Adrenal gland (tissue), 12 donors: ENCODE measurements around the gene GOLGA6C. TPM values are rescaled to one million over a fixed set of nuclear protein-coding genes. Genes with fewer than 3 reads are reported as not detected.
"Not testable (repeated sequence)": the region's sequence is repeated elsewhere in the genome, so short reads cannot be mapped to it uniquely, and the experiment has no call there.

Source experiments
- DNase-seq, 7 donors: peaks; one replicate each; pipeline ENCODE4 v3.0.0-alpha.2; 2019 to 2020
- H3K27ac ChIP-seq, 5 donors: fragments of 200-600 bp; sonication (generic) in 4 of 5; 1 replicate in 3 of 5; 2 replicates in 2 of 5; pipeline versions ENCODE4 v1.5.1 to v1.8.0; 2016 to 2020; ENCODE audit warnings: mild to moderate bottlenecking in 1 of 5
- H3K27me3 ChIP-seq: fragments of 200-600 bp; 2 replicates; pipeline ENCODE4 v1.8.0; 2021
- H3K36me3 ChIP-seq, 2 donors: fragments of 200-600 bp; replicated peaks in 1 of 2; 1 replicate in 1 of 2; 2 replicates in 1 of 2; pipeline versions ENCODE4 v1.5.1 to v1.8.0; 2018 to 2022
- H3K4me1 ChIP-seq, 2 donors: fragments of 200-600 bp; replicated peaks in 1 of 2; 1 replicate in 1 of 2; 2 replicates in 1 of 2; pipeline versions ENCODE4 v1.5.1 to v1.8.0; 2018 to 2021
- H3K4me3 ChIP-seq, 4 donors: fragments of 200-600 bp; sonication (generic) in 3 of 4; one replicate each; pipeline ENCODE4 v1.5.1; 2016 to 2018
- H3K9me3 ChIP-seq, 3 donors: fragments of 200-600 bp; sonication (generic) in 1 of 3; replicated peaks in 1 of 3; 1 replicate in 2 of 3; 2 replicates in 1 of 3; pipeline versions ENCODE4 v1.5.1 to v1.8.0; 2016 to 2021
- POLR2A ChIP-seq, 2 donors: fragments of 450-650 bp; IDR thresholded peaks; one replicate each; pipeline ENCODE4 v1.6.1; 2017; ENCODE audit warnings: antibody characterized with exemption in 2 of 2, mild to moderate bottlenecking in 2 of 2, moderate library complexity in 1 of 2
- WGBS, 4 donors: extraction: QIAGEN DNeasy Blood & Tissue Kit in 2 of 4; methylation state at CpG; one replicate each; pipeline versions ENCODE4 v1.1.5 to v1.1.7; 2013 to 2017; 5-methylcytosine and 5-hydroxymethylcytosine counted together
- intact Hi-C, 2 donors: fragments of 100-400 bp; cut with DNase I; formaldehyde crosslinking; loops; one replicate each; pipeline versions ENCODE4 v1.14.1 to v1.15.0; 2022 to 2023
- polyA plus RNA-seq, 3 donors: library from polyadenylated mRNA; stranded (reverse); fragments of 200-250 nt in 2 of 3; fragments of 350-450 nt in 1 of 3; fragmentation: Illumina TruSeq in 1 of 3; extraction: RNeasy Lipid Tissue Mini Kit (QIAGEN cat#74804) in 1 of 3; gene quantifications; one replicate each; pipeline ENCODE4 v1.2.3, GENCODE V29; 2013 to 2014
- total RNA-seq, 9 donors: library from RNA; depleted of rRNA in 4 of 9; stranded (reverse); fragments of >200 nt in 4 of 9; fragments of 120-200 nt in 1 of 9; fragmentation: NEBNext Ultra II Directional in 1 of 9; extraction: Animal tissue kit (Norgen Biotek cat#: 25700) in 1 of 9; gene quantifications; one replicate each; pipeline versions ENCODE4 v1.1.0 to v1.2.4, GENCODE V29; 2013 to 2023
- TF ChIP-seq, protein P1 (sequence below), 6 experiments: fragments of 450-650 bp in 4 of 6; fragments of 200-600 bp in 2 of 6; sonication (generic) in 1 of 6; IDR thresholded peaks; 1 replicate in 5 of 6; 2 replicates in 1 of 6; pipeline versions ENCODE4 v1.5.1 to v1.8.0; 2016 to 2021; ENCODE audit warnings: antibody characterized with exemption in 6 of 6, mild to moderate bottlenecking in 2 of 6, moderate library complexity in 1 of 6
- donor health status: healthy with polysubstance abuse.
- donor health status: Bipolar disorder and iron deficiency.
- donor health status: DM: yes; HTN: yes; CAD: no.
- donor health status: DM: no; HTN: no; CAD: no.
- donor health status: DM: no; HTN: no; CAD: no.
- donor health status: DM: yes; HTN: yes; CAD: no.

The GOLGA6C gene
- total and polyA plus RNA-seq, 12 donors = not detected

- Histone ChIP-seq H3K36me3 (no peaks in the 10 kb centered on the region), H3K27me3 (no peaks in the 10 kb centered on the region), H3K4me3 (no peak overlapping the region), H3K27ac (no peak overlapping the region), H3K9me3 (no peaks in the 10 kb centered on the region), H3K4me1 (no peaks in the 10 kb centered on the region)
- 87 to 94% (median 88%) methylated on average over 10 to 11 of the region's 11 CpGs for WGBS, 4 donors
- peak in 4 of 7 donors; percentile 4 to 58 (median 8) for DNase-seq
- no peak for TF ChIP-seq POLR2A (IDR thresholded peaks at IDR 0.05)
- TF ChIP-seq, protein P1, sequence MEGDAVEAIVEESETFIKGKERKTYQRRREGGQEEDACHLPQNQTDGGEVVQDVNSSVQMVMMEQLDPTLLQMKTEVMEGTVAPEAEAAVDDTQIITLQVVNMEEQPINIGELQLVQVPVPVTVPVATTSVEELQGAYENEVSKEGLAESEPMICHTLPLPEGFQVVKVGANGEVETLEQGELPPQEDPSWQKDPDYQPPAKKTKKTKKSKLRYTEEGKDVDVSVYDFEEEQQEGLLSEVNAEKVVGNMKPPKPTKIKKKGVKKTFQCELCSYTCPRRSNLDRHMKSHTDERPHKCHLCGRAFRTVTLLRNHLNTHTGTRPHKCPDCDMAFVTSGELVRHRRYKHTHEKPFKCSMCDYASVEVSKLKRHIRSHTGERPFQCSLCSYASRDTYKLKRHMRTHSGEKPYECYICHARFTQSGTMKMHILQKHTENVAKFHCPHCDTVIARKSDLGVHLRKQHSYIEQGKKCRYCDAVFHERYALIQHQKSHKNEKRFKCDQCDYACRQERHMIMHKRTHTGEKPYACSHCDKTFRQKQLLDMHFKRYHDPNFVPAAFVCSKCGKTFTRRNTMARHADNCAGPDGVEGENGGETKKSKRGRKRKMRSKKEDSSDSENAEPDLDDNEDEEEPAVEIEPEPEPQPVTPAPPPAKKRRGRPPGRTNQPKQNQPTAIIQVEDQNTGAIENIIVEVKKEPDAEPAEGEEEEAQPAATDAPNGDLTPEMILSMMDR (IDR thresholded peaks at IDR 0.05) = no peak
- intact Hi-C loops = no loop called here
Measured at GRCh38 chr15:75235760-75236729, 22.1 kb upstream of the GOLGA6C start.

GRCh38 chr15:75237316-75237982 is 20.7 kb upstream of the GOLGA6C start:
- TF ChIP-seq, protein P1 (IDR thresholded peaks at IDR 0.05) = no peak
- no peak for TF ChIP-seq POLR2A (IDR thresholded peaks at IDR 0.05)
- WGBS, 4 donors = 73 to 79% (median 79%) methylated on average over 3 to 11 of the region's 11 CpGs
- Histone ChIP-seq H3K4me1 (no peaks in the 10 kb centered on the region), H3K27me3 (no peaks in the 10 kb centered on the region), H3K4me3 (no peak overlapping the region), H3K36me3 (no peaks in the 10 kb centered on the region), H3K9me3 (no peaks in the 10 kb centered on the region), H3K27ac (no peak overlapping the region)
- peak in 3 of 7 donors; percentile 2 to 9 (median 6) for DNase-seq
- intact Hi-C loops = no loop called here

DNA sequence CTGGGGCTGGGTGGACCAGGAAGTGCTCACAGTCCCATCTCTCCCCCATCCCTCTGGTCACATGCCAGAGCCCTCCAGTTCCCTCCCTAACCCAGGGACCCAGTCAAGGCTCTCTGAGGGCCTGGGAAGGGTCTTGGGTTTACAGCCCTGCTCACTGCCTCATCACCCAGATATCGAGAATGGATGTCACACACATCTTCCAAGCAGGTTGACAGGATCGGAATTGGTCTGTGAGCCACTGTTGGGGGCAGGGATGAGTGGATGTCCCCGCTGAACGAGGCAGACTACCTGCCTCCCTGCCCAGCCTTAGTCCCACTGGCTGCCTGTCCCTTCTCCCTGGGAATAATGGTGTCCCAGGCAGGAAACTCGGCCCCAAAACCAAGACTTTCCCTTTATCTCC is 20.0 kb upstream of the GOLGA6C start:
- WGBS, 4 donors = 69 to 85% (median 76%) methylated on average over 3 to 5 of the region's 5 CpGs
- peak in 3 of 7 donors; percentile 3 to 7 (median 5) for DNase-seq
- Histone ChIP-seq H3K4me3 (no peak overlapping the region), H3K27me3 (no peaks in the 10 kb centered on the region), H3K9me3 (no peaks in the 10 kb centered on the region), H3K27ac (no peak overlapping the region), H3K36me3 (no peaks in the 10 kb centered on the region), H3K4me1 (no peaks in the 10 kb centered on the region)
- intact Hi-C loops = no loop called here
- no peak for TF ChIP-seq POLR2A (IDR thresholded peaks at IDR 0.05)
- TF ChIP-seq, protein P1 (IDR thresholded peaks at IDR 0.05) = no peak

GRCh38 chr15:75245741-75246140 is 12.4 kb upstream of the GOLGA6C start:
- intact Hi-C loops, H3K27ac ChIP-seq, H3K4me3 ChIP-seq, H3K4me1 ChIP-seq, H3K9me3 ChIP-seq, H3K27me3 ChIP-seq, H3K36me3 ChIP-seq: not testable (repeated sequence)
- peak in 6 of 7 donors; percentile 71 to 90 (median 78) for DNase-seq
- 29 to 63% (median 44%) methylated on average over 1 of the region's 1 CpG for WGBS, 4 donors

- H3K9me3 ChIP-seq, H3K4me1 ChIP-seq, H3K4me3 ChIP-seq, H3K36me3 ChIP-seq, intact Hi-C loops, DNase-seq, H3K27me3 ChIP-seq, H3K27ac ChIP-seq: not testable (repeated sequence)
- 72 to 82% (median 79%) methylated on average over 6 of the region's 6 CpGs for WGBS, 4 donors
Measured at GRCh38 chr15:75248991-75249390, 9.1 kb upstream of the GOLGA6C start.
